Mesodermal cell (in vitro differentiated cells): ENCODE data around the gene NAA35.
"Not testable (repeated sequence)": the region's sequence is repeated elsewhere in the genome, so short reads cannot be mapped to it uniquely, and the experiment has no call there.

Experiments
- H3K27ac ChIP-seq: 2 replicates; pipeline ENCODE4 v1.7.0; 2013; ENCODE audit warnings: mild to moderate bottlenecking, low read depth, low read length, moderate library complexity; ENCODE audit not compliant: severe bottlenecking
- H3K36me3 ChIP-seq: 2 replicates; pipeline ENCODE4 v1.7.1; 2013; ENCODE audit warnings: mild to moderate bottlenecking, low read length, moderate library complexity; ENCODE audit not compliant: control insufficient read depth, insufficient read depth
- H3K4me1 ChIP-seq: one replicate; pipeline ENCODE4 v1.7.1; 2013; ENCODE audit warnings: mild to moderate bottlenecking, low read length; ENCODE audit not compliant: insufficient read depth, control insufficient read depth, poor library complexity, severe bottlenecking
- H3K4me3 ChIP-seq: 2 replicates; pipeline ENCODE4 v1.7.0; 2013; ENCODE audit warnings: low read length, control low read depth, mild to moderate bottlenecking; ENCODE audit not compliant: insufficient read depth, poor library complexity, severe bottlenecking; ENCODE audit errors: extremely low read depth
- H3K9me3 ChIP-seq: 2 replicates; pipeline ENCODE4 v1.7.1; 2013; ENCODE audit warnings: mild to moderate bottlenecking, low read length, moderate library complexity; ENCODE audit not compliant: control insufficient read depth
- WGBS, 2 experiments: methylation state at CpG; one replicate each; pipeline ENCODE4 v1.1.5; 2013; ENCODE audit warnings: missing lambda C conversion rate in 2 of 2; ENCODE audit not compliant: insufficient coverage in 2 of 2; 5-methylcytosine and 5-hydroxymethylcytosine counted together

The NAA35 gene

DNA sequence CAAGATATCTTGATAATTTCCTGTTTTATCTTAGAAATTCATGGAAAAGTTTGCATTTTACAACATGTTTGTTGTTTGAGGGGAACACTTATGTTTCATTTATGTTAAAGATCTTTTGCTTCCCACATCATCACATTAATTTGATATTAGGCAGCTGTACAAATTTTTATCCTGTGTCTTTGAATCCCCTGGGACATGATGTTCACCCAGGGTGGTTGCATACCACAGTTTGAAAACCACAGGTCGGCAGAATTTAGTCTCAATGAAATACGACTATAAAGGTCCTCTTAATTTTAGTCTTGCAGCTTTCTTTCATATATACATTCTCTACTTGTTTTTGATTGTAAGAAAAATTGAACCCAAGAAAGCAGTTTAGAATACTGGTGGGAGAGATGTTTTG is 3.7 kb downstream of the NAA35 start:
- H3K27ac ChIP-seq: no peak overlapping the region
- peaks cover 66% of the 10 kb centered on the region for H3K36me3 ChIP-seq
- WGBS, 2 experiments: 100% methylated on average over 1 of the region's 2 CpGs; no CpG with 5 or more reads in 1 of the 2 experiments
- no peak overlapping the region for H3K4me3 ChIP-seq
- no peaks in the 10 kb centered on the region for H3K9me3 ChIP-seq
- H3K4me1 ChIP-seq: peaks cover 5% of the 10 kb centered on the region

DNA sequence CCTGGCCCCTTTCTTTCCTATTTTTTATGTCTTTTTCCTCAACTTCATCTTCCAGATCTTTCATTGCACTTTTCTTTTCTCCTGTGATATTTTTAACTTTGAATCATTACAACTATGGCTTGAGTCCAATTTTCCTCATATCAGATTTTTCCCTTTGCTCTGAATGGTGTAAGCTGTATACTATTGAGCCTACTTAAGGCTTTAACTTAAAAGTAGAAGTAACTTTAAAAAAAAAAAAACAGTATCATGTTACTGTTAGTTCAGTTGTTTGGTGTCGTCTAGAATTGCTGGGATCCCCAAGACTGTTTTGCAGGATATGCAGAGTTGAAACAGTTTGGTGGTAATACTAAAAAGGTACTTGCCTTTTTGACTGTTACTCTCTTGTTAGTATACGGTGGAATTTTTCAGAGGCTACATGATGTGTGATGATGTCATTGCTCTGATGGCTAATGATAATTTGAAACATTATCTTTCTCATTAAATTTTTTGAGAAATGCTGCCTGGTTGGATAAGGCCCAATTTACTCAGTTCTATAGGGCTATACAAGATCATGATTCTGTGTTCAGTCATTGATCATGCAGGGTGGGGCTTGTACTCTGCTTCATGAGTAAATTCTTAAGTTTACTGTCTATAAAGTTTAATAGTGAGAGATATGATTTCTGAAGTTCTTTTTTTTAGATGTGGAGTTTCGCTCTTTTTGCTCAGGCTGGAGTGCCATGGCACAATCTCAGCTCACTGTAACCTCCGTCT is 8.8 kb downstream of the NAA35 start:
- Histone ChIP-seq H3K36me3 (peaks cover 87% of the 10 kb centered on the region), H3K27ac (no peak overlapping the region), H3K9me3 (no peaks in the 10 kb centered on the region), H3K4me1 (no peaks in the 10 kb centered on the region), H3K4me3 (no peak overlapping the region)
- 86 to 94% methylated on average over 2 to 3 of the region's 4 CpGs for WGBS, 2 experiments

DNA sequence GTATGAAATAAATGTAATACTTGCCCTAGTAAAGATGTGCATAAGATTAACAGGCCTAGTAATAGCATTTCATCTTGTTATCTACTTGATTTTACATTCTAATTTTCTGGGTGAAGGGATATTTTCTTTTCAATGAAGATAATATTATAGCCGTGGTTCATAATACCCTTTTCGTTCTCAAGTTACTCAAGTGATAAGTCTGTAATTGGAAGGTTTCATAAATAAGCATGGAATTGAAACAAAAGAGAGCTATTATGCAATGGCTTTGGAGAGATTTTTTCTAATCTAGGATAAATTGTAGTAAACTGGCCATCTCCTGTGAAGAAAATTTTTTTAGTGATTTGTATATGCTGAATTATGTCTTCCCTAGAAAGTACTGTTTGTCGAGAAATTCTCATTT is 19.0 kb downstream of the NAA35 start:
- 100% methylated on average over 2 of the region's 3 CpGs; no CpG with 5 or more reads in 1 of the 2 experiments for WGBS, 2 experiments
- Histone ChIP-seq H3K4me3 (no peak overlapping the region), H3K9me3 (no peaks in the 10 kb centered on the region), H3K4me1 (no peaks in the 10 kb centered on the region), H3K36me3 (peaks cover 52% of the 10 kb centered on the region), H3K27ac (no peak overlapping the region)

DNA sequence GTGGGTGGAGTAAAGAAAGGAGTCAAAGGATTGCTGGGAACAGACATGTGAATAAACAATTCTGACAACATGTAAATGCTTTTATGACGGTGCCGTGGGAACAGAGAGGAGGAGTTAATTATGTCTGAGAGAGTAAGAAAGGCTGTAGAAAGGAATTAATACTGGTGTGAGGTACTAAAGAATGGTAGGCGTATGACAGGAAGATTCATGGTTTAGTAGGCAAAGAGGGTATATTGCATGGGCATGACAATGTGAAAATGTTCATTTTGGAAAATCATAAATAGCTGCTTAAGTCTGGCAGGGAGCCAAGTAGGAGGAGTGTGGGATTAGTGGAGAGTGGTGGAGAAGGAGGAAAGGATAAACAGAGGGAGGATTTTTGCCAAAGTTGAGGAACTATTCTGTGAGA is 19.7 kb downstream of the NAA35 start:
- Histone ChIP-seq H3K4me3 (no peak overlapping the region), H3K9me3 (no peaks in the 10 kb centered on the region), H3K36me3 (peaks cover 55% of the 10 kb centered on the region), H3K27ac (no peak overlapping the region), H3K4me1 (no peaks in the 10 kb centered on the region)
- 90 to 92% methylated on average over 3 of the region's 3 CpGs for WGBS, 2 experiments

DNA sequence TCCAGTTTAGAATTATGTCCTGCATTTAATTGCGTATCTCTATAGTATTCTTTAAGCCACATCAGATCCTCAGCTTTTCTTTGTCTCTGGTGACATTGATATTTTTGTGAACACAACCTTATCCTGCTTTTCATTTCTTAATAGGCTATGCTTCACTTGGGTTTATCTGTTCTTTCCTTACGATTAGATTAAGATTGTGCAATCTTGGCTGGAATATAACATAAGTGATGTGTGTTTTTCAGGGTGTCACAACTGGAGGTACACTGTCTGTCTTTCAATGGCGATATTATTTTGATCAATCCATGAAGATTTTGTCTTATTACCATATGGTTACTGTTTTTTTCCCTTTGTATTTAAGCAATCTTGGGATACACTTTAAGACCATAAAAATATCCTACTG is 23.6 kb downstream of the NAA35 start:
- no peaks in the 10 kb centered on the region for H3K4me1 ChIP-seq
- 100% methylated on average over 1 of the region's 3 CpGs for WGBS, 2 experiments
- no peak overlapping the region for H3K4me3 ChIP-seq
- no peaks in the 10 kb centered on the region for H3K9me3 ChIP-seq
- H3K36me3 ChIP-seq: peaks cover 58% of the 10 kb centered on the region
- H3K27ac ChIP-seq: no peak overlapping the region

DNA sequence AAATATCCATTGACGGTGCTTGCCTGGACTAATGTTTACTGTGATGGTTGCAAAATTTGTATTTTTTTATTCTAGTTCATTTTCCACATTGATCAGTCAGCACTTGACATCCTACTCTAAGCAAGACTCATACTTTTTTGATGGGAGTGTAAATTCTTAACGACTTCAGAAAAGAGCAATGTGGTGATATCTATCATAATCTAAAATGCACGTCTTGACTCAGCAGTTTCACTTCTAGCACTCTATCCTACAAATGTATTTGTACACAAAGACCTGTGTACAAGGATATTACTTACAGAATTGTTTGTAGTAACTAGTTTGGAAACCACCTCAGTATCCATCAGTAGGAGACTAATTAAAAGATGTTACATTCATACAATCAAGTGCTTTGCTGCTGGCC is 24.0 kb downstream of the NAA35 start:
- no CpG with 5 or more reads among the region's 3 CpGs for WGBS, 2 experiments
- Histone ChIP-seq H3K36me3 (peaks cover 62% of the 10 kb centered on the region), H3K4me3 (no peak overlapping the region)

DNA sequence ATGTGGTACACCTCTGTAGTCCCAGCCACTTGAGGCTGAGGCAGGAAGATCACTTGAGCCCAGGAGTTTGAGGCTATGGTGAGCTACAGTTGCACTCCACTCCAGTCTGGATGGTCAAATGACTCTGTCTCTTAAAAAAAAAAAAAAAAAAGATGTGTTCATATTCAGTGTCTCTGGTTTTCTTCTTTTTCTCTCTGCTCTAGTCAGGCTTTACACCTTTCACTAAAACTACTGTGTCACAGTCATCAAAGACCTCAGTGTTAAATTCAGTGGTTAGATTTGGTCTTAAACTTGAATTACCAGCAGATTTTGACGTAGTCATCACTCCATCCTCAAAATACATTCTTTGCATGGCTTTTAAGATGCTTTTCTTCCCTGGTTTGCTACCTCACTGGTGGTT is 28.8 kb downstream of the NAA35 start:
- Histone ChIP-seq H3K4me3 (no peak overlapping the region), H3K4me1 (no peaks in the 10 kb centered on the region), H3K36me3 (peaks cover 65% of the 10 kb centered on the region), H3K27ac (no peak overlapping the region), H3K9me3 (no peaks in the 10 kb centered on the region)
- 100% methylated on average over 1 of the region's 1 CpG; no CpG with 5 or more reads in 1 of the 2 experiments for WGBS, 2 experiments

More for the DNA sequence above, 24.0 kb downstream of the NAA35 start:
- Histone ChIP-seq H3K27ac (no peak overlapping the region), H3K9me3 (no peaks in the 10 kb centered on the region), H3K4me1 (no peaks in the 10 kb centered on the region)

DNA sequence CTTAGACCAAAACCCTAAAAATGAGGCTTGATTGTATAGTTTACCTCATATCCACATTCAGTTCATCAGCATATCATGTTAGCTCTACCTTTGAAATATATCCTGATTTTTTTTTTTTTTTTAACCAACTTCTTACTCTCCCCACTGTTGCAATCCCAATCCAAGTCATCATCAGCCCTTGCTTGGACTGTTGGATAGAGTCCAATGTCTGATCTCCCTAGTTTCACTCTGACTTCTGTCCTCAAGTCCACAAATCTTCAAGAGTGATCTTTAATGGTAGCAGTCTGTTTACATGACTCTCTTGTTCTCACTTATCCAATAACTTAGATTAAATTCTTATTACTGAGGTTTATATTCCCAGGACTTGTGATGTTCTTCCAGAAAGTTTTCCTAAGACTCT is 30.8 kb downstream of the NAA35 start:
- no peaks in the 10 kb centered on the region for H3K4me1 ChIP-seq
- no peak overlapping the region for H3K4me3 ChIP-seq
- H3K9me3 ChIP-seq: no peaks in the 10 kb centered on the region
- no peak overlapping the region for H3K27ac ChIP-seq
- H3K36me3 ChIP-seq: peaks cover 55% of the 10 kb centered on the region

DNA sequence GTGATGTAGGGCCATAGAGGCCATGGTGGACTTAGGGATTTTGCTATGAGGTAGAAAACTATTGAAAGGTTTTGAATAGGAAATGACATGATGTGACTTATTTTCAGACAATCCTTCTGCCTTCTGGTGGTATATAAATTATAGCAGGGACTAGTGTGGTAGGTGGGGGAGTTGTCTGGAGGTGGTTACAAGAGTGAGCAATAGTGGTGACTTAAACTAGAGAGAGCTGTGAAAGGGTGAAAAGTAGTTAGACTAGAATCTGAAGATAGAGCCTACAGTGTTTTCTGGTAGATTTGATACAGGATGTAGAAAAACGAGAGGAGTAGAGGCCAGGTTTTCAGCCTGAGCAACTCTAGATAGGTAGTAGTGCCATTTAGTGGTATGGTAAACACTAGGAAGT is 32.3 kb downstream of the NAA35 start:
- WGBS, 2 experiments: 80 to 100% methylated on average over 1 of the region's 1 CpG
- Histone ChIP-seq H3K4me1 (no peaks in the 10 kb centered on the region), H3K27ac (no peak overlapping the region), H3K9me3 (no peaks in the 10 kb centered on the region), H3K36me3 (peaks cover 56% of the 10 kb centered on the region), H3K4me3 (no peak overlapping the region)

DNA sequence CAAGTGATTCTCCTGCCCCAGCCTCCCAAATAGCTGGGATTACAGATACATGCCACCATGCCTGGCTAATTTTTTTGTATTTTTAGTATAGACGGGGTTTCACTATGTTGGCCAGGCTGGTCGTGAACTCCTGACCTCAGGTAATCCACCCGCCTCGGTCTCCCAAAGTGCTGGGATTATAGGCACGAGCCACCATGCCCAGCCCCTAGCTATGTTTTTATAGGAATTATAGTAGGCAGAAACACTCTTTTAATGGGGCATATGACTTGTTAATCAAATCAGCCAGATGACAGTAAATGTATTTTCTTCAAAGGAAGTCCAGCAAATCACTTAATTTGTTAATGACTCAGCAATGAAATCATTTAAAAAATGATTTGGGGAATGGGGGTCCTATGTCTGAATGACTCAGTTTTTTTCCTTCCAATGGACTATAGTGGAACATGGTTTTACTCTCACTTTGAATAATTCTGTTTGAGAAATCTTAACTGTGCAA is 33.2 kb downstream of the NAA35 start:
- H3K9me3 ChIP-seq, H3K4me3 ChIP-seq, H3K27ac ChIP-seq, H3K4me1 ChIP-seq: not testable (repeated sequence)
- 96% methylated on average over 5 of the region's 5 CpGs; no CpG with 5 or more reads in 1 of the 2 experiments for WGBS, 2 experiments
- peaks cover 62% of the 10 kb centered on the region for H3K36me3 ChIP-seq

DNA sequence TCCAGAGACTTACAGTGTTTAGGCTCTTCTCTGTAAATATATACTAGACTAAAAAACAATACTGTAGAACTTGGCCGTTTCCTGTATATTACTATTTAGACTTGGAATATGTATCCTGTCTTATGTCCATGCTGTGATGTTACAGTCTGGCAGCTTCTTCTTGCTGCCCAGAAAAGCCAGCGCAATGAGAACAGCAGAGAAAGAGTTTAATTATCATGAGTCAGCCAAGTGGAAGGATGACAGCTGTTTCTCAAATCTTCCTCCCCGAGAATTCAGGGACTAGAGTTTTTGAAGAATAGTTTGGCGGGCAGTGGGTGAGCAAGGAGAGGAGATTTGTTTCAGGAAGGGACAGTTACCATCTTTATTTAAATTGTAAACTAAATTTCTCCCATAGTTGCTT is 37.5 kb downstream of the NAA35 start:
- H3K9me3 ChIP-seq: no peaks in the 10 kb centered on the region
- 94 to 100% methylated on average over 2 of the region's 4 CpGs for WGBS, 2 experiments
- no peak overlapping the region for H3K4me3 ChIP-seq
- H3K4me1 ChIP-seq: no peaks in the 10 kb centered on the region
- H3K36me3 ChIP-seq: peaks cover 59% of the 10 kb centered on the region
- H3K27ac ChIP-seq: no peak overlapping the region
